GM12891 (cell line): ENCODE data around the gene AK5.
"Not testable (repeated sequence)": the region's sequence is repeated elsewhere in the genome, so short reads cannot be mapped to it uniquely, and the experiment has no call there.

Source experiments
- DNase-seq: peaks from one replicate; pipeline ENCODE4 v3.0.0; 2011; ENCODE audit warnings: low spot score; ENCODE audit not compliant: insufficient read length
- FAIRE-seq: peaks from 2 replicates; lab custom pipeline; 2011; peaks lifted over from hg19 to GRCh38; lab: Jason Lieb, UNC
- PAX5 ChIP-seq: IDR thresholded peaks from 2 replicates; pipeline ENCODE4 v1.6.1; 2011; ENCODE audit warnings: low read length, moderate library complexity, mild to moderate bottlenecking; ENCODE audit not compliant: insufficient read depth, severe bottlenecking
- POLR2A ChIP-seq: IDR thresholded peaks from 2 replicates; pipeline ENCODE4 v1.6.1; 2011; ENCODE audit warnings: low read depth, low read length, control low read depth
- POLR2AphosphoS5 ChIP-seq: IDR thresholded peaks from 2 replicates; pipeline ENCODE4 v1.6.1; 2011; ENCODE audit warnings: low read depth, low read length, control low read depth
- POU2F2 ChIP-seq: IDR thresholded peaks from 2 replicates; pipeline ENCODE4 v1.6.1; 2011; ENCODE audit warnings: low read depth, mild to moderate bottlenecking, control low read depth, low read length, moderate library complexity
- SPI1 ChIP-seq: IDR thresholded peaks from 2 replicates; pipeline ENCODE4 v1.6.1; 2011; ENCODE audit warnings: low read depth, low read length, control low read depth
- TAF1 ChIP-seq: IDR thresholded peaks from 2 replicates; pipeline ENCODE4 v1.6.1; 2011; ENCODE audit warnings: low read depth, low read length, control low read depth

Gene AK5

DNA sequence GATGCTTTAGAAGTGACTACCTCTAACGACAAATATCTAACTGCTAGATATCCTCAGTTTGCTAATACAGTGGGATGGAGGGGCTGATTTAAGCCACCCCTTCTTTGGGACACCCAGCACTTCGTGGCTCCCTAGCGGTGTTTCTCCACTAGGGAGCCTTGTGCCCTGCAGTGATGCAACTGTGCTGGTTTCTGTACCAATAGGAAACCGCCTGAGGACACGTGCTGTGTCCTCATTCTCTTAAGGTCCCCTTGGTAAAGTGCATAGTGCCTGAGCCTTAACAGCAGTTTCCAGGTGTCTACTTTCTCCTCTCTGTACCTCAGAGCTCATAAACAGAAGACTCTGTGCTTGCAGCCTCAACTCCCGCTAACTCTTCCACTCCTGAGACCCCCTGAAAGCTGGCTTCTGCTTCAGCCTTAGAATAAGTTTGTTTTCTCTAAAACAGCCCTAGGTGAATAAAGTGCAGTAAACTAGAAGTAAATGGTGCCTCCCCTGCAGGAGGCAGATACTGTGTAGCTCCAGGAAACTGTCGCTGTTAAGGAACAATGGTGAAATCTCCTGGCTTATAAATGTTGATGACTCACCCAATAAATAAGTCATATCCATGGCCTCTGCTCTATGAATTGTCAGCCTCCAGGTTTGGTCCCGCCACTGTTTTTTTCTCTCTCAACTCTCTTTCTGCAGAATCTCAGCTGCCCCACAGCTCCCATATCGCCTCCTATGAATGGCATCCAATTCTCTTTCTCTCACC lies 130.4 kb downstream of the AK5 start:
- TF ChIP-seq SPI1: no peak
- DNase-seq (no peak), FAIRE-seq (no peak)

DNA sequence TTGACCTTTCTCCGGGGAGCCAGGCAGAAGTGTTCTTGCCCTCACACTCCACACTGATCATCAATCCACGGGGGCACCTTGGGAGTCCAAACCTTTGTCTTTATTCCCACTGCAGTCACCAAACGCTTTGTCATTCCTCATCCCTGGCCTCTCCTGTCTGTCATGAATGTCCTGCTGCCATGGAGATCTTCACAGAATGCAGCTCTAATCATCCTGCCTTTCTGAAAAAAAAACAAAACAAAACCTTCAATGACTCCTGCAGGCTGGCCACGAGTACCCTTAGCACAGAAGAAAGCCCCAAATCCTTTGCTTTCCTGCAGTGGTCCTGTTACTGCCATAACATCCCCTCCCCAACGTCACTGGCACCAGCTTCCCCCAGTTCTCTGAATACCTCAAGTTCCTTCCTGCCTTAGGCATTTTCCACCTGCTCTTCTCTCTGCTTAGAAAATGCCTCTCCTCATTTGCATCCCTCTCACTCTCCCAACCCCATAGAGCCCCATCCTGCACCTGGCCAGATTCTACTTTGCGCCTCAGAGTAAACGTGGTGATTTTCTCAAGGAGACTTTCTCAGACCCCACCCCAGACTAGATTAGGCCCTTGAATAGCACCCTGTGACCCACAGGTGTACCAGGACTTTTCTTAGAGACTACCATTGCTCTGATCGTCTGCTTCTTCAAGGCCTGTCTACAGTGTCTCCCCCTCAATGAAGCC lies 131.2 kb downstream of the AK5 start:
- DNase-seq: no peak
- FAIRE-seq: no peak
- no peak for TF ChIP-seq POU2F2
- TF ChIP-seq POLR2A: no peak
- no peak for TF ChIP-seq PAX5
- no peak for TF ChIP-seq SPI1
- no peak for TF ChIP-seq TAF1
- no peak for TF ChIP-seq POLR2AphosphoS5

DNA sequence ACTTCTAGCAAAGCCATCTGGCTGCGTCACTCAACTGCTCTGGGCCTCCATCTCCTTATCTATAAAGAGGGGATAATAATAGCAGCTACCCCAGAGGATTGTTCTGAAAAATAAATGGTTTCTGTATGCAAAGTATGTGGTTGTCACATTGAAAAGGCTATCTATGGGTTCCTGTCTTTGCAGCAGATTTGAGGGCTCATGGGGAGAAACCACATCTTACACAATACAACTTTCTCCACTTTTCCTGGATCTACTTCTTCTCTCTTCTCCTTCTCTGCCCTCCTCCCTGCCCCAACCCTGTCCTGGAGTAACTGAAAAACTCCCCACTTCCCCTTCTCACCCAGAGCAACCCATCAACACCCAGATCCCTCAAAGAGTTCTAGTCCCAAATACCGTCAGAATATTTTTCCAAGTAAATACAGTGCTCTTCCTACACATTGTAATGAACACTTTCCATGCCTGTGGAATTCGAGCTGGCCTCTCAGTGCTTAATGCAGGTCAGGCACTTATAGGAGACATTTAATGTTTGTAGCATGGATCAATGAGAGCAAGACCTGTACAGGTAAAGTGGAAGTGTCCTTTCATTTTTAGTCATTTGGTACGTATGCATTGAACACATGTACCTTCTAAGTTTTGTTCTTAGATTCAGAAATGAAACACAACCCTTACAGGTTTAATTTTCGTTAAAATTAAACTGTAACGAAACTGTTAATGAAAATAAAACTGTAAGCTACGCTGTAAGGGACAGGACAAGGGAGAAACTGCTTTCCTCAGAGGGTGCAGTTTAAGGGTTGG lies 131.9 kb downstream of the AK5 start:
- TF ChIP-seq POLR2A (no peak), TAF1 (no peak), POLR2AphosphoS5 (no peak), POU2F2 (peak; percentile 82; the same call in 1 of the 2 replicates), PAX5 (no peak), SPI1 (peak; percentile 56)
- peak; percentile 35 for FAIRE-seq

DNA sequence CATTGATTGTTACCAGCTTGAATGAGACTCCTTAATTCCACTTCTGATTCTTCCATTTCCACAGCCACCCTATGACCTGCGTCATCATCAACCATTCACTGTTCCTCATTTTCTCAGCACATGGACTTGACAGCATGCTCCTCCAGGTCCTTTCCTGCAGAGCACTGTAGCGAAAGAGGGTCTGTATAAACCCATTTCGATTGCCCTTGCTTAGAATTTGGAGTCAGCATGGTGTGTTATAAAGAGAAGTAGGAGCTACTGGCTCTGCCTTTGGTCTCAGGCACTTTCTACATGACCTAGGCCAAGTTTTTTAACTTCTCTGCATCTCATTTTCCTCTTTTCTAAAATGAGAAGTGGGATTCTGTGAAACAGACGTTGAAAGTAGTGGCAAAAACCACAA lies 133.8 kb downstream of the AK5 start:
- no peak for TF ChIP-seq PAX5
- DNase-seq: no peak
- no peak for FAIRE-seq

More for the DNA sequence above, 131.9 kb downstream of the AK5 start:
- no peak for DNase-seq

DNA sequence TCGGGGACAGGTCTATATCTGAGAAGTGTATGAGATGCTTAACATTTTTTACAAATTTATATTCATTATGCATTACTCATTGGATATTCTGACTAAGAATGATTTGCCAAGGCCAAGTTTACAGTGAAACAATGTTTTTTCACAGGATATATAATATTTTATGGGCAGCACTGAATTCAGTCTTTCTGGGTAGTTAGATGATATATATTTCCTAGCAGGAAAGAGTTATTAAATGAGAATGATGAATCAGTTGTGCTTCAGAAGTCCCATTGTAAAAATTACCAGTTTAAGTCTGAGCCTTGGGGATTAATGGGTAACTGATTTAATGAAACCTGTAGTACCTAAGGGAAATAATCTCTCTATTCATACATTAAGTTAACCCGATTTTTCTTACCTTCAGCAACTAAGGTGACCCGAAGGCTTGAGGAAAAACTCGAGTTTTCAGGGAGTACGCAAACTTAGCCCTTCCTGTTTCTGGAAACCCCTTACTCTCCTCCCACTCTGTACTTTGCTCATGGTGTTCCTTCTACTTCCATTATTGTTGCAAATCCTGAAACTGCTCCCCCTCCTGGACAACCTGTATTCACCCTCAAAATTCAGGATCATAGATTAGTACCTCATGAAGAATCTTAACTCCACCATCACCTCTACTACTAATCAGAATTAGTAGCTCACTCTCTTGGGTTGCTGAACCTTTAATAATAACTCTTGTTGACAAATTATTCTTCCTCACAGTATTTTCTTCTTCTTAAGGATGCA lies 135.1 kb downstream of the AK5 start:
- FAIRE-seq: peak; percentile 9
- no peak for DNase-seq
- TF ChIP-seq POLR2A: no peak
- no peak for TF ChIP-seq POU2F2
- TF ChIP-seq SPI1: no peak
- TF ChIP-seq POLR2AphosphoS5: no peak

DNA sequence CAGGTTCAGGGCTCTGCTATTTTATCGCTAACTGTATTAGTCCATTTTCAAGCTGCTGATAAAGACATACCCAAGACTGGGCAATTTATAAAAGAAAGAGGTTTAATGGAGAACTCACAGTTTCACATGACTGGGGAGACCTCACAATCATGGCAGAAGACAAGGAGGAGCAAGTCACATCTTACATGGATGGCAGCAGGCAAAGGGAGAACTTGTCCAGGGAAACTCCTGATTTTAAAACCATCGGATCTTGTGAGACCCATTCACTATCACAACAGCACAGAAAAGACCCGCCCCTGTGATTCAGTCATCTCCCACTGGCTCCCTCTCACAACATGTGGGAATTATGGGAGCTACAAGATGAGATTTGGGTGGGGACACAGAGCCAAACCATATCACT lies 136.2 kb downstream of the AK5 start:
- DNase-seq, FAIRE-seq: not testable (repeated sequence)

DNA sequence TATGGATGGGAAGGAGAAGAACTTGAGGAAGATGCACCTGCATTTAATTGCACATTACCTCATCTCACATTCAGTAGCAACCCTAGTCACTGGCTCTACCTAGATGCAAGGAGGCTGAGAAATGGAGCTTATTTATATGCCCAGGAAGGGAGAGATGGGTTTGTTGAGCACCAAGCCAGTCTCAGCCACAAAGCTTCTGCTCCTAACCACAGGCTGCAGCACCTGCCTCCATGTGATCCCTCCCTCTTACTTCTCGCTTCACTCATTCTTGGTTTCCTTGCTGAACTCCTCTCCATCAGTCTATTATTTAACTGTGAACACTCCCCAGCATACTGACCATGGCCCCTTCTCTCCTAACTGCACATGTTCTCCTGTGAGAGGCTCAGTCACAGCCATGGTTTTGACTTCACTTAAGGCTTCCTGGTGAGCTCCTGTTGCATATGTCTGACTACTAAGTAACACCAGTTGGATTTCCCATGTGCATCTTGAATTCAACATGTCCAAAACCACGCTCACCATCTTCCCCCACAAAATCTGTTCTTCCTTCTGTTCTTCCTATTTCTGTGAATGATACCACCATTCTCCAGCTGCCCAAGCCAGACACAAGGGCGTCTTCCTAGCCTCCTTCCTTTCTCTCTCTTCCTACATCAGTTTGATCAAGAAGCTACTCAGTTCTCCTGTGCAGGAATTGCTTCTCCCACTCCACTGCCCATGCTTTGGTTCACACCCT lies 139.8 kb downstream of the AK5 start:
- no peak for TF ChIP-seq TAF1
- TF ChIP-seq POLR2AphosphoS5: no peak
- no peak for TF ChIP-seq SPI1
- no peak for TF ChIP-seq POU2F2
- TF ChIP-seq PAX5: no peak
- no peak for TF ChIP-seq POLR2A
- FAIRE-seq (no peak), DNase-seq (no peak)

DNA sequence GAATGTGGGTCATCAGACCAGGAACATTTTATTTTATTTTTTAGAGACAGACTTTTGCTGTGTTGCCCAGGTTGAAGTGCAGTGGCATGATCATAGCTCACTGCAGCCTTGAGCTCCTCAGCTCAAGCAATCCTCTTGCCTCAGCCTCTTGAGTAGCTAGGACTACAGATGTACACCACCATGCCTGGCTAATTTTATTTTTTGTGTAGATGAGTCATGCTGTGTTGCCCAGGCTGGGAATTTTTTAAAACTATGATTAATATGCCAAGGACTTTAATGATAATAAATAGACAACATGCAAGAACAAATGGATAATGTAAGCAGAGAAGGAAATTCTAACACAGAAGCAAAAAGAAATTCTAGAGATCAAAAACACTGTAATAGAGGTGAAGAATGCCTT lies 142.4 kb downstream of the AK5 start:
- DNase-seq (no peak), FAIRE-seq (no peak)
- TF ChIP-seq POLR2A (no peak), PAX5 (no peak), SPI1 (no peak)

DNA sequence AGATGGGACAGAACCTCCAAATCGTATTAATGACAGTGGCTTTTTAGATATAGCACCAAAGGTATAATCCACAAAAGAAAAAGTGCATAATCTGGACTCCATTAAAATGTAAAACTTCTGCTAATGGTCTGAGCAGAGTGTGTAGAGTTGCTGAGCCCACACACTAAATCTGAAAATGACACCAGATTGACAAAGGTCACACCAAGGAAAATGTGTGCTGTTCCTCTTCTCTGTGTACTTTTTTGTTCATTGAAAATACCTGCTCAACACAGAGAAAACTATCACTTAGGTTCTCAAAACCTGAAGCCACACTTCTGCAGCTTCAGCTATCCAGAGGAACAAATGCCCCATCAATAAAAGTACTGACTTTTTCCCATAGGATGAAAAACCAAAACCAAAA lies 146.2 kb downstream of the AK5 start:
- TF ChIP-seq TAF1: no peak
- TF ChIP-seq POU2F2: no peak
- TF ChIP-seq POLR2A: no peak
- no peak for TF ChIP-seq SPI1
- TF ChIP-seq POLR2AphosphoS5: no peak
- no peak for DNase-seq
- FAIRE-seq: no peak
